ENCODE data around the gene SLC13A1.
"Not testable (repeated sequence)": the region's sequence is repeated elsewhere in the genome, so short reads cannot be mapped to it uniquely, and the experiment has no call there.

Gene SLC13A1

GRCh38 chr7:123125231-123125630 lies 74.5 kb downstream of the SLC13A1 start:
- no peaks in the 10 kb centered on the region for H3K36me3 ChIP-seq (ENCODE audit: insufficient read depth, low read length)
- H3K4me1 ChIP-seq (ENCODE audit: insufficient read depth, low read length), result no peaks in the 10 kb centered on the region
- no peak overlapping the region for H3K27ac ChIP-seq (ENCODE audit: low read depth, low read length)
- no peaks in the 10 kb centered on the region for H3K9me3 ChIP-seq (ENCODE audit: insufficient read depth, low read depth, low read length)
- no peak overlapping the region for H3K4me3 ChIP-seq (ENCODE audit: low read length)
- no peak overlapping the region for H3K9ac ChIP-seq (ENCODE audit: low read depth, low read length)
- H3K27me3 ChIP-seq (ENCODE audit: insufficient read depth, low read length), result no peaks in the 10 kb centered on the region
- WGBS, result 88% methylated on average over 2 of the region's 3 CpGs

- Histone ChIP-seq H3K4me3 (ENCODE audit: low read length) (no peak overlapping the region), H3K9me3 (ENCODE audit: insufficient read depth, low read depth, low read length) (no peaks in the 10 kb centered on the region), H3K27me3 (ENCODE audit: insufficient read depth, low read length) (no peaks in the 10 kb centered on the region), H3K36me3 (ENCODE audit: insufficient read depth, low read length) (no peaks in the 10 kb centered on the region), H3K9ac (ENCODE audit: low read depth, low read length) (no peak overlapping the region), H3K27ac (ENCODE audit: low read depth, low read length) (no peak overlapping the region), H3K4me1 (ENCODE audit: insufficient read depth, low read length) (peaks cover 12% of the 10 kb centered on the region)
Observed at GRCh38 chr7:123122916-123123315, 76.9 kb downstream of the SLC13A1 start.

- Histone ChIP-seq H3K4me3 (ENCODE audit: low read length) (no peak overlapping the region), H3K9me3 (ENCODE audit: insufficient read depth, low read depth, low read length) (no peaks in the 10 kb centered on the region), H3K27me3 (ENCODE audit: insufficient read depth, low read length) (no peaks in the 10 kb centered on the region), H3K36me3 (ENCODE audit: insufficient read depth, low read length) (no peaks in the 10 kb centered on the region), H3K27ac (ENCODE audit: low read depth, low read length) (no peak overlapping the region), H3K4me1 (ENCODE audit: insufficient read depth, low read length) (peaks cover 25% of the 10 kb centered on the region), H3K9ac (ENCODE audit: low read depth, low read length) (no peak overlapping the region)
Observed at GRCh38 chr7:123120286-123120685, 79.5 kb downstream of the SLC13A1 start.

DNA sequence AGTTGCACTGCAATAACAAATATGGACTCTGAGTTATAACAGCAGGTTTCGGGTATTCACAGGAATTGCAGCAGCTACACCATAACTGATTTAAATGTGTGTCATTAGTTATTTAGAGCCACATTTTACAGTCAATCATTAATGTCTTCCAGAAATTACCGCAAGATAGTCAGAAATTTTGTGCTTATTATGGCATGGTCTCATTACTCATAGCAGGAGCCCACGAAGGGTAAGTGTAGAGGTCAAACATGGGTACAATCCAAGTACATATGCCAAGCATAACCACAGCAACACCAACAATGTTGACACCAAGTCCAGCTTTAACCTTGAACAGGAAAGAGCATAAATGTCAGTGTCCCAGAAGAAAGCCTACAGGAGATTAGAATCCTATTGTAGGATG lies 84.4 kb downstream of the SLC13A1 start:
- Histone ChIP-seq H3K9ac (ENCODE audit: low read depth, low read length) (no peak overlapping the region), H3K4me3 (ENCODE audit: low read length) (no peak overlapping the region), H3K4me1 (ENCODE audit: insufficient read depth, low read length) (peaks cover 25% of the 10 kb centered on the region), H3K27ac (ENCODE audit: low read depth, low read length) (no peak overlapping the region), H3K36me3 (ENCODE audit: insufficient read depth, low read length) (no peaks in the 10 kb centered on the region), H3K27me3 (ENCODE audit: insufficient read depth, low read length) (no peaks in the 10 kb centered on the region), H3K9me3 (ENCODE audit: insufficient read depth, low read depth, low read length) (no peaks in the 10 kb centered on the region)
- 97% methylated on average over 3 of the region's 3 CpGs for WGBS

DNA sequence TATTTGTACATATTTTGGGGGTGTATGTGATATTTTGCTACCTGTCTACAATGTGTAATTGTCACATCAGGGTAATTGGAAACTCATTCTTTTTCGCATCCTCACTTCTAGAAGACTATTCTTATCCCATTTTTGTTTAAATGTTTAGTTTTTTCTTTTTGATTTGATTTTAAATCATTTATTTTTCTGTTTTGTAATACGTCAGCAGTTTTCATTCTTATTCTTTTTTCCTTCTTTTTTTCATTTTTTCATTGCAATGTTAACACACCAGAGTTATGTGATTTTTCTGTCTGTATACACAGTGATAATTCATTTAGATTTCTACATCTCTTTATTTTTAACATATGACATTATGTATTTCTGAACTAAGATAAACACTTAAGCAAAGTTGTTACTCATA lies 85.5 kb downstream of the SLC13A1 start:
- no peak overlapping the region for H3K9ac ChIP-seq (ENCODE audit: low read depth, low read length)
- no peak overlapping the region for H3K27ac ChIP-seq (ENCODE audit: low read depth, low read length)
- H3K4me3 ChIP-seq (ENCODE audit: low read length), result no peak overlapping the region
- H3K4me1 ChIP-seq (ENCODE audit: insufficient read depth, low read length), result peaks cover 25% of the 10 kb centered on the region
- no peaks in the 10 kb centered on the region for H3K9me3 ChIP-seq (ENCODE audit: insufficient read depth, low read depth, low read length)
- no peaks in the 10 kb centered on the region for H3K36me3 ChIP-seq (ENCODE audit: insufficient read depth, low read length)
- WGBS, result no CpG with 5 or more reads among the region's 2 CpGs
- H3K27me3 ChIP-seq (ENCODE audit: insufficient read depth, low read length), result no peaks in the 10 kb centered on the region

- Histone ChIP-seq H3K27me3 (ENCODE audit: insufficient read depth, low read length) (no peaks in the 10 kb centered on the region), H3K4me3 (ENCODE audit: low read length) (no peak overlapping the region), H3K9ac (ENCODE audit: low read depth, low read length) (no peak overlapping the region), H3K36me3 (ENCODE audit: insufficient read depth, low read length) (no peaks in the 10 kb centered on the region), H3K4me1 (ENCODE audit: insufficient read depth, low read length) (peaks cover 12% of the 10 kb centered on the region), H3K27ac (ENCODE audit: low read depth, low read length) (no peak overlapping the region), H3K9me3 (ENCODE audit: insufficient read depth, low read depth, low read length) (peaks cover 12% of the 10 kb centered on the region)
- 100% methylated on average over 1 of the region's 1 CpG for WGBS
Observed at GRCh38 chr7:123112833-123113232, 86.9 kb downstream of the SLC13A1 start.

GRCh38 chr7:123099712-123100111 lies 100.1 kb downstream of the SLC13A1 start:
- H3K4me1 ChIP-seq (ENCODE audit: insufficient read depth, low read length), result no peaks in the 10 kb centered on the region
- H3K9me3 ChIP-seq (ENCODE audit: insufficient read depth, low read depth, low read length), result 0 out of 2 replicates have a peak, but pooled peaks cover 6% of the 10 kb centered on the region
- 83% methylated on average over 2 of the region's 2 CpGs for WGBS
- H3K36me3 ChIP-seq (ENCODE audit: insufficient read depth, low read length), result no peaks in the 10 kb centered on the region
- no peaks in the 10 kb centered on the region for H3K27me3 ChIP-seq (ENCODE audit: insufficient read depth, low read length)
- no peak overlapping the region for H3K9ac ChIP-seq (ENCODE audit: low read depth, low read length)
- H3K4me3 ChIP-seq (ENCODE audit: low read length), result no peak overlapping the region
- no peak overlapping the region for H3K27ac ChIP-seq (ENCODE audit: low read depth, low read length)

GRCh38 chr7:123096976-123097375 lies 102.8 kb downstream of the SLC13A1 start:
- Histone ChIP-seq H3K9ac (ENCODE audit: low read depth, low read length) (no peak overlapping the region), H3K27ac (ENCODE audit: low read depth, low read length) (no peak overlapping the region), H3K4me3 (ENCODE audit: low read length) (no peak overlapping the region), H3K27me3 (ENCODE audit: insufficient read depth, low read length) (no peaks in the 10 kb centered on the region), H3K4me1 (ENCODE audit: insufficient read depth, low read length) (no peaks in the 10 kb centered on the region), H3K36me3 (ENCODE audit: insufficient read depth, low read length) (no peaks in the 10 kb centered on the region), H3K9me3 (ENCODE audit: insufficient read depth, low read depth, low read length) (0 out of 2 replicates have a peak, but pooled peaks cover 6% of the 10 kb centered on the region)
- no CpG with 5 or more reads among the region's 1 CpG for WGBS

DNA sequence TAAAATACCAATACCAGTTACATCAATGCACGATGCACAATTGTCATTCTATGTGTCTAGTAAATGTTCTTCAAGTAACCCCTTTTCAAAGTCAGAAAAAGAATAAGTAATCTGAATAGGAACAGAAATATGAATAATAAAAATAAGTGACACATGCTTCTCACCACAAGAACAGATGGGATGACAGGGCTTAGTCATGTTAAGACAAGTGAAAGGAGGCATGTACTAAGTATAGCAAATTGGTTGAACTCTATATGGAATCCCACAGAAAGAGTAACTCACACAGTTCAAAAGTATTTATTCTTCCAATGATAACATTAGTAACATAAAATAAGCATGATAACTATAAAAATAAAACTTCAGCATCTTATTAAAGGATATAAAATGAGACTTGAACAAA lies 103.3 kb downstream of the SLC13A1 start:
- no peak overlapping the region for H3K27ac ChIP-seq (ENCODE audit: low read depth, low read length)
- H3K27me3 ChIP-seq (ENCODE audit: insufficient read depth, low read length), result no peaks in the 10 kb centered on the region
- H3K4me1 ChIP-seq (ENCODE audit: insufficient read depth, low read length), result no peaks in the 10 kb centered on the region
- H3K9ac ChIP-seq (ENCODE audit: low read depth, low read length), result no peak overlapping the region
- H3K4me3 ChIP-seq (ENCODE audit: low read length), result no peak overlapping the region
- H3K9me3 ChIP-seq (ENCODE audit: insufficient read depth, low read depth, low read length), result 0 out of 2 replicates have a peak, but pooled peaks cover 6% of the 10 kb centered on the region
- H3K36me3 ChIP-seq (ENCODE audit: insufficient read depth, low read length), result no peaks in the 10 kb centered on the region
- WGBS, result no CpG with 5 or more reads among the region's 1 CpG

DNA sequence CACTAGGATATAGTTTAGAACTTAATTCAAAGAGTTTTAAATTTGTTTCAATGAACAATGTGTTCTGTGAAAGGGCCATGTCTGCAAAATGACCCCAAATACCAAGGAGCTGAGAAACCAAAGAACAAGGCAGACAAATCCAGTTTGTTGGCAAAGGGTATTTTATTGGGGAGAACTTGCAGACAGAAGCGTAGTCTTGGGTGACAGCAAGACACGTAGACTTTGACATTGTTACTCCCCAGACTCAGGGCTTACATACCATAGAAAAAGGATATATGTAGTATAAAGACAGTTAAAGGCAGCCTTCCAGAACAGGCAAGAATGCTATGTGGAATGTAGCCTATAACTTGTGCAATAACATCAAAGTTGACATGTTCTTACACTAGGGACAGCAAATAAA lies 109.3 kb downstream of the SLC13A1 start:
- H3K27me3 ChIP-seq (ENCODE audit: insufficient read depth, low read length), result no peaks in the 10 kb centered on the region
- no peak overlapping the region for H3K9ac ChIP-seq (ENCODE audit: low read depth, low read length)
- WGBS, result 94% methylated on average over 2 of the region's 2 CpGs

DNA sequence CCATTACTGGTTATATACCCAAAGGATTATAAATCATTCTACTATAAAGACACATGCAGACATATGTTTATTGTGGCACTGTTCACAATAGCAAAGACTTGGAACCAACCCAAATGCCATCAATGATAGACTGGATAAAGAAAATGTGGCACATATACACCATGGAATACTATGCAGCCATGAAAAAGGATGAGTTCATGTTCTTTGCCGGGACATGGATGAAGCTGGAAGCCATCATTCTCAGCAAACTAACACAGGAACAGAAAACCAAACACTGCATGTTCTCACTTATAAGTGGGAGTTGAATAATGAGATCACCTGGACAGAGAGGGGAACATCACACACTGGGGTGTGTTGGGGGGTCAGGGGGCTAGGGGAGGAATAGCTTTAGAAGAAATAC lies 112.9 kb downstream of the SLC13A1 start:
- not testable (repeated sequence) for H3K9me3 ChIP-seq (ENCODE audit: insufficient read depth, low read depth, low read length); H3K27me3 ChIP-seq (ENCODE audit: insufficient read depth, low read length); H3K4me1 ChIP-seq (ENCODE audit: insufficient read depth, low read length); H3K27ac ChIP-seq (ENCODE audit: low read depth, low read length); H3K9ac ChIP-seq (ENCODE audit: low read depth, low read length); H3K36me3 ChIP-seq (ENCODE audit: insufficient read depth, low read length); H3K4me3 ChIP-seq (ENCODE audit: low read length)
- no CpG with 5 or more reads among the region's 1 CpG for WGBS

More for the DNA sequence above, 109.3 kb downstream of the SLC13A1 start:
- no peaks in the 10 kb centered on the region for H3K4me1 ChIP-seq (ENCODE audit: insufficient read depth, low read length)
- H3K9me3 ChIP-seq (ENCODE audit: insufficient read depth, low read depth, low read length), result peaks cover 7% of the 10 kb centered on the region
- no peaks in the 10 kb centered on the region for H3K36me3 ChIP-seq (ENCODE audit: insufficient read depth, low read length)
- H3K4me3 ChIP-seq (ENCODE audit: low read length), result no peak overlapping the region
- H3K27ac ChIP-seq (ENCODE audit: low read depth, low read length), result no peak overlapping the region

DNA sequence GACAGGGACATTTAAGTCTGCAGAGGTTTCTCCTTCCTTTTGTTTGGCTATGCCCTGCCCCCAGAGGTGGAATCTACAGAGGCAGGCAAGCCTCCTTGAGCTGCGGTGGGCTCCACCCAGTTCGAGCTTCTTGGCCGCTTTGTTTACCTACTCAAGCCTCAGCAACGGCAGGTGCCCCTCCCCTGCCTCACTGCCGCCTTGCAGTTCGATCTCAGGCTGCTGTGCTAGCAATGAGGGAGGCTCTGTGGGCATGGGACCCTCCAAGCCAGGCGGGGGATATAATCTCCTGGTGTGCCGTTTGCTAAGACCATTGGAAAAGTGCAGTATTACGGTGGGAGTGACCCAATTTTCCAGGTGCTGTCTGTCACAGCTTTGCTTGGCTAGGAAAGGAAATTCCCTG lies 114.9 kb downstream of the SLC13A1 start:
- H3K27ac ChIP-seq (ENCODE audit: low read depth, low read length), result not testable (repeated sequence)
- 95% methylated on average over 9 of the region's 9 CpGs for WGBS

More for the DNA sequence above, 114.9 kb downstream of the SLC13A1 start:
- not testable (repeated sequence) for H3K27me3 ChIP-seq (ENCODE audit: insufficient read depth, low read length); H3K9ac ChIP-seq (ENCODE audit: low read depth, low read length); H3K36me3 ChIP-seq (ENCODE audit: insufficient read depth, low read length); H3K4me1 ChIP-seq (ENCODE audit: insufficient read depth, low read length); H3K4me3 ChIP-seq (ENCODE audit: low read length); H3K9me3 ChIP-seq (ENCODE audit: insufficient read depth, low read depth, low read length)
